HepG2 (cell line): Measurements from ENCODE around the gene C20orf204. TPM values are rescaled to one million over a fixed set of nuclear protein-coding genes. Genes with fewer than 3 reads are reported as not detected.

Experiments used
- BRF2 ChIP-seq: sonication (generic); formaldehyde crosslinking; IDR thresholded peaks from 2 replicates; pipeline ENCODE4 v1.8.1; 2022; ENCODE audit warnings: mild to moderate bottlenecking, missing genetic modification reagents
- CREM ChIP-seq, 2 experiments: sonication (generic) in 1 of 2; formaldehyde crosslinking in 1 of 2; IDR thresholded peaks; 2 replicates each; pipeline versions ENCODE4 v1.4.0 to v1.6.1; 2016 to 2020; ENCODE audit warnings: antibody characterized with exemption in 1 of 2, mild to moderate bottlenecking in 1 of 2, missing genetic modification reagents in 1 of 2
- DNMT3B ChIP-seq: conservative IDR thresholded peaks from 2 replicates; pipeline ENCODE4 v1.6.1; 2016; ENCODE audit warnings: missing biosample characterization, control low read depth
- EED ChIP-seq: sonication (generic); formaldehyde crosslinking; IDR thresholded peaks from 2 replicates; pipeline ENCODE4 v1.5.0; 2020; ENCODE audit warnings: mild to moderate bottlenecking, missing genetic modification reagents
- FOSL2 ChIP-seq: sonication (generic); formaldehyde crosslinking; IDR thresholded peaks from 2 replicates; pipeline ENCODE4 v1.4.0; 2020; ENCODE audit warnings: missing genetic modification reagents
- GTF3A ChIP-seq: sonication (generic); formaldehyde crosslinking; conservative IDR thresholded peaks from 2 replicates; pipeline ENCODE4 v1.4.0; 2020; ENCODE audit warnings: mild to moderate bottlenecking, missing genetic modification reagents
- HMG20A ChIP-seq: IDR thresholded peaks from 2 replicates; pipeline ENCODE4 v1.6.1; 2016; ENCODE audit warnings: borderline replicate concordance
- IKZF1 ChIP-seq: fragments of 450-650 bp; IDR thresholded peaks from 2 replicates; pipeline ENCODE4 v1.7.1; 2016
- POLR2G ChIP-seq: fragments of 200-400 bp; formaldehyde crosslinking; IDR thresholded peaks from 2 replicates; pipeline ENCODE4 v1.6.1; 2018; ENCODE audit warnings: mild to moderate bottlenecking, low read depth, low read length, moderate library complexity
- RBM22 ChIP-seq: fragments of 200-400 bp; formaldehyde crosslinking; optimal IDR thresholded peaks from 2 replicates; pipeline ENCODE3; 2017; ENCODE audit warnings: mild to moderate bottlenecking, low read length, moderate library complexity
- RNF219 ChIP-seq: sonication (generic); formaldehyde crosslinking; IDR thresholded peaks from 2 replicates; pipeline ENCODE4 v1.5.0; 2020; ENCODE audit warnings: mild to moderate bottlenecking, missing genetic modification reagents
- SNAPC2 ChIP-seq: sonication (generic); formaldehyde crosslinking; IDR thresholded peaks from 2 replicates; pipeline ENCODE4 v1.8.1; 2022; ENCODE audit warnings: mild to moderate bottlenecking, missing genetic modification reagents
- SP140L ChIP-seq: sonication (generic); formaldehyde crosslinking; IDR thresholded peaks from 2 replicates; pipeline ENCODE4 v1.4.0; 2020; ENCODE audit warnings: missing genetic modification reagents, borderline replicate concordance
- TIGD3 ChIP-seq: sonication (generic); formaldehyde crosslinking; IDR thresholded peaks from 2 replicates; pipeline ENCODE4 v1.5.1; 2020; ENCODE audit warnings: mild to moderate bottlenecking, missing genetic modification reagents, borderline replicate concordance
- ZNF138 ChIP-seq: sonication (generic); formaldehyde crosslinking; IDR thresholded peaks from 2 replicates; pipeline ENCODE4 v1.5.0; 2020; ENCODE audit warnings: mild to moderate bottlenecking, low read depth, missing genetic modification reagents
- ZNF275 ChIP-seq: sonication (generic); formaldehyde crosslinking; IDR thresholded peaks from 2 replicates; pipeline ENCODE4 v1.8.0; 2022; ENCODE audit warnings: missing genetic modification reagents, mild to moderate bottlenecking, inconsistent platforms, borderline replicate concordance
- ZNF383 ChIP-seq: sonication (generic); formaldehyde crosslinking; IDR thresholded peaks from 2 replicates; pipeline ENCODE4 v1.4.0; 2020; ENCODE audit warnings: missing genetic modification reagents, mild to moderate bottlenecking, borderline replicate concordance
- ZNF512 ChIP-seq: sonication (generic); formaldehyde crosslinking; IDR thresholded peaks from 2 replicates; pipeline ENCODE4 v1.4.0; 2020; ENCODE audit warnings: mild to moderate bottlenecking, missing genetic modification reagents
- ZNF607 ChIP-seq: sonication (generic); formaldehyde crosslinking; IDR thresholded peaks from 2 replicates; pipeline ENCODE4 v1.5.1; 2020; ENCODE audit warnings: missing genetic modification reagents, mild to moderate bottlenecking, borderline replicate concordance
- ZNF746 ChIP-seq: sonication (generic); formaldehyde crosslinking; IDR thresholded peaks from 2 replicates; pipeline ENCODE4 v1.8.0; 2022; ENCODE audit warnings: mild to moderate bottlenecking, missing genetic modification reagents
- ZNF788 ChIP-seq: sonication (generic); formaldehyde crosslinking; IDR thresholded peaks from 2 replicates; pipeline ENCODE4 v1.5.0; 2020; ENCODE audit warnings: mild to moderate bottlenecking, missing genetic modification reagents, borderline replicate concordance
- polyA plus RNA-seq, 8 experiments: library from polyadenylated mRNA; depleted of rRNA in 3 of 8; stranded (reverse) in 7 of 8; unstranded in 1 of 8; fragments of >200 nt; fragmentation: Illumina TruSeq in 4 of 8; extraction: Trizol in 4 of 8; gene quantifications; 2 replicates each; pipeline versions ENCODE4 v1.2.1 to v1.2.3, GENCODE V29; 2011 to 2016; ENCODE audit warnings: low read depth in 4 of 8, missing spikeins in 1 of 8, mixed read lengths in 1 of 8; ENCODE audit not compliant: insufficient read depth in 1 of 8
- total RNA-seq, 5 experiments: library from RNA; depleted of rRNA; stranded (reverse); fragments of >200 nt; fragmentation: Illumina TruSeq; extraction: Trizol; gene quantifications; 2 replicates each; pipeline ENCODE4 v1.2.3, GENCODE V29; 2016; ENCODE audit warnings: low read depth in 1 of 5

Gene C20orf204
- total and polyA plus RNA-seq, 2 of the 13 experiments (the other 11 are each of a cell fraction or from before 2014, with no cell fraction given): 22.1 to 80.0 TPM

GRCh38 chr20:64050261-64051032, 14.5 kb downstream of the C20orf204 start (continued):
- peak; percentile 26; the same call in 1 of the 2 replicates for TF ChIP-seq TIGD3 (CRISPR knock-in tag)
- no peak for TF ChIP-seq HMG20A (CRISPR knock-in tag)
- peak; percentile 62; the same call in 1 of the 2 replicates for TF ChIP-seq ZNF607 (CRISPR knock-in tag)
- TF ChIP-seq EED (CRISPR knock-in tag): peak; percentile 61; the same call in 1 of the 2 replicates
- no peak for TF ChIP-seq IKZF1
- TF ChIP-seq RNF219 (CRISPR knock-in tag): no peak
- TF ChIP-seq BRF2: no peak; the same call in 1 of the 2 replicates
- TF ChIP-seq POLR2G: peak; percentile 67
- TF ChIP-seq RBM22: no peak
- TF ChIP-seq DNMT3B (CRISPR knock-in tag): 0 out of 2 replicates have a peak, but pooled peaks have one; percentile 62
- peak; percentile 97 for TF ChIP-seq SNAPC2 (CRISPR knock-in tag)
- no peak for TF ChIP-seq SP140L
- no peak for TF ChIP-seq CREM (IDR thresholded peaks at IDR 0.05)
- no peak for TF ChIP-seq CREM (CRISPR knock-in tag; IDR thresholded peaks at IDR 0.05)
- no peak for TF ChIP-seq GTF3A (CRISPR knock-in tag)
- TF ChIP-seq ZNF138: peak; percentile 85; the same call in 1 of the 2 replicates
- no peak; the same call in 1 of the 2 replicates for TF ChIP-seq ZNF383 (CRISPR knock-in tag)
- no peak for TF ChIP-seq ZNF275 (CRISPR knock-in tag)
- no peak for TF ChIP-seq ZNF512 (CRISPR knock-in tag)
- TF ChIP-seq ZNF788 (CRISPR knock-in tag): peak; percentile 95
- no peak; the same call in 1 of the 2 replicates for TF ChIP-seq ZNF746 (CRISPR knock-in tag)
- peak; percentile 20 for TF ChIP-seq FOSL2 (CRISPR knock-in tag)
